Measurements from ENCODE around the gene SIK3.
"Not testable (repeated sequence)": the region's sequence is repeated elsewhere in the genome, so short reads cannot be mapped to it uniquely, and the experiment has no call there.

Gene SIK3

DNA sequence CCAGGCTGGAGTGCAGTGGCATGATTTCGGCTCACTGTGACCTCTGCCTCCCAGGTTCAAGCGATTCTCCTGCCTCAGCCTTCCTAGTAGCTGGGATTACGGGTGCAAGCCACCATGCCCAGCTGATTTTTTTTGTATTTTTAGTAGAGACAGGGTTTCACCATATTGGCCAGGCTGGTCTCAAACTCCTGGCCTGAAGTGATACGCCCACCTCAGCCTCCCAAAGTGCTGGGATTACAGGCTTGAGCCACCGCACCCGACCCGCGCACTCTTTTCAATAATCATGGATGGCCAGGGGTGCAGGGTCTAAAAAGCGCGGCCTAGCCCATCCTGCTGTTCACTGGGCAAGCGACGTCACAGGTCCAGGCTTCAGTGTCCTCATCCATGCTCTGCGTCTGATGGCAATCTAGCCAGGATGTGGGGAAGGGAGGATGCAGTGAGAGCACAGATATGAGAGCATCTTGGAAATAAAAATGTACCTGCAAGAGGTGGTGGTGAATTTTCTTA lies 263.6 kb downstream of the SIK3 start:
- not testable (repeated sequence) for DNase-seq

DNA sequence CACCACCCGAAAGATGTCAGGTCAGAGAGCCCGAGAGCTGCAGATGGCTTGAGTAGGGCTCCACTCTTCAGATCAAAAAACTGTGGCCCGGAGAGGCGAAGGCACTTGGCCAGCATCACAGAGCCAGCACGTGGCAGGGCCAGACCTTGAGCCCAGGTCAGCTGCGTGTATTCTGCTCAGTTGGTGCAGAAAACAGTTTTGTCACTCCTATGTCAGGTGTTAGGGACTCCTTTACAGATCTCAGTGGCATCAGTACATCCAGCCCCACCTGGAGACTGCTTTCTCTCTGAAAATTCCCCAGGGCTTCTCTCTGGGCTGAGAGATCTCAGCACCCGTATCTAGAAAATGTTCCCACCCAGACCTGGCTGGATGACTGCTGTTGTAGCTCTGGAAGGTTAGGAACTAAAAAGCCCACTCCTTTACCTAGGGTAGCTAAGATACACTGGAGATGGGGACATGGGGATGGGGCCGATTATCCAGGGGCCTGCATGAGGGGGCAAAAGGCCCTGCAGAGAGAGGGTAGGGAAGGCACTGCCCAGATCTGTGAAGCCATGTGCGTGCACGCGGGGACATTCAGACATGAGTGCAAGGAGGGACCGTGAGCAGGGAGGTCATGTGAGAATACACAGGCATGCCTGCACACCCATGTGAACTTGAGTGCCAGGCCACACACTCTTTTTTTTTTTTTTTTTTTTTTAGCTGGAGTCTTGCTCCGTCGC lies 264.3 kb downstream of the SIK3 start:
- no peak for DNase-seq

DNA sequence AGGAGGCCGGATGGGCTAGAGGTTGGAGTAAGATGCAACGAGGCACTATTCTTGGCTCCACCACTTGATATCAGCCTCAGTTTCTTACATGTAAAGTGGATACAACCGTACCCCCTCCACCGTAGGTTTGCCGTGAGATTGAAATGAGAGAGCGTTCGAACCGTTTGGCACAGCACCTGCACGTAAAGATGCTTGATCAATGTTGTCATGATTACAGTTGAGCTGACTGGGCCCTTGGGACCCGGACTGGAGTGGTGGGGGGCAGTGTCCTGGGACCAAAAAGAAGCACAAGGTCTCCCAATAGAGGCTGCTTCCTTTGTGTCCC lies 264.8 kb downstream of the SIK3 start:
- no peak for DNase-seq

GRCh38 chr11:116832350-116833290 lies 265.6 kb downstream of the SIK3 start:
- DNase-seq: no peak

DNA sequence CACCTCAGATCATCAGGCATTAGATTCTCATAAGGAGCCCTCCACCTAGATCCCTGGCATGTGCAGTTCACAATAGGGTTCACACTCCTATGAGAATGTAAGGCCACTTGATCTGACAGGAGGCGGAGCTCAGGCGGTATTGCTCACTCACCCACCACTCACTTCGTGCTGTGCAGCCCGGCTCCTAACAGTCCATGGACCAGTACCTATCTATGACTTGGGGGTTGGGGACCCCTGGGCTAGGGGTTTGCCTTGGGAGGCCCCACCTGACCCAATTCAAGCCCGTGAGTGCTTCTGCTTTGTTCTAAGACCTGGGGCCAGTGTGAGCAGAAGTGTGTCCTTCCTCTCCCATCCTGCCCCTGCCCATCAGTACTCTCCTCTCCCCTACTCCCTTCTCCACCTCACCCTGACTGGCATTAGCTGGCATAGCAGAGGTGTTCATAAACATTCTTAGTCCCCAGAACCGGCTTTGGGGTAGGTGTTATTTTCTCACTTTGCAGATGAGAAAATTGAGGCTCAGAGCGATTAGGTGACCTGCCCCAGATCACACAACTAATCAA lies 266.4 kb downstream of the SIK3 start:
- DNase-seq: no peak

DNA sequence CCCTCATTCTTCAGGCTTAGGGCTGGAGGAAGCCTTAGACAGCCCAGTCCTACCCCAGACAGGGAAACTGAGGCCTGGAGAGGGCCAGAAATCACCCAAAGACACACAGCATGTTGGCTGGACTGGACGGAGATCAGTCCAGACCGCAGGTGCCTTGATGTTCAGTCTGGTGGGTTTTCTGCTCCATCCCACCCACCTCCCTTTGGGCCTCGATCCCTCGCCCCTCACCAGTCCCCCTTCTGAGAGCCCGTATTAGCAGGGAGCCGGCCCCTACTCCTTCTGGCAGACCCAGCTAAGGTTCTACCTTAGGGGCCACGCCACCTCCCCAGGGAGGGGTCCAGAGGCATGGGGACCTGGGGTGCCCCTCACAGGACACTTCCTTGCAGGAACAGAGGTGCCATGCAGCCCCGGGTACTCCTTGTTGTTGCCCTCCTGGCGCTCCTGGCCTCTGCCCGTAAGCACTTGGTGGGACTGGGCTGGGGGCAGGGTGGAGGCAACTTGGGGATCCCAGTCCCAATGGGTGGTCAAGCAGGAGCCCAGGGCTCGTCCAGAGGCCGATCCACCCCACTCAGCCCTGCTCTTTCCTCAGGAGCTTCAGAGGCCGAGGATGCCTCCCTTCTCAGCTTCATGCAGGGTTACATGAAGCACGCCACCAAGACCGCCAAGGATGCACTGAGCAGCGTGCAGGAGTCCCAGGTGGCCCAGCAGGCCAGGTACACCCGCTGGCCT lies 267.9 kb downstream of the SIK3 start:
- no peak for DNase-seq

DNA sequence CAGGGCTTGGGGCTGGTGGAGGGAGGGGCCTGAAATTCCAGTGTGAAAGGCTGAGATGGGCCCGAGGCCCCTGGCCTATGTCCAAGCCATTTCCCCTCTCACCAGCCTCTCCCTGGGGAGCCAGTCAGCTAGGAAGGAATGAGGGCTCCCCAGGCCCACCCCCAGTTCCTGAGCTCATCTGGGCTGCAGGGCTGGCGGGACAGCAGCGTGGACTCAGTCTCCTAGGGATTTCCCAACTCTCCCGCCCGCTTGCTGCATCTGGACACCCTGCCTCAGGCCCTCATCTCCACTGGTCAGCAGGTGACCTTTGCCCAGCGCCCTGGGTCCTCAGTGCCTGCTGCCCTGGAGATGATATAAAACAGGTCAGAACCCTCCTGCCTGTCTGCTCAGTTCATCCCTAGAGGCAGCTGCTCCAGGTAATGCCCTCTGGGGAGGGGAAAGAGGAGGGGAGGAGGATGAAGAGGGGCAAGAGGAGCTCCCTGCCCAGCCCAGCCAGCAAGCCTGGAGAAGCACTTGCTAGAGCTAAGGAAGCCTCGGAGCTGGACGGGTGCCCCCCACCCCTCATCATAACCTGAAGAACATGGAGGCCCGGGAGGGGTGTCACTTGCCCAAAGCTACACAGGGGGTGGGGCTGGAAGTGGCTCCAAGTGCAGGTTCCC lies 268.6 kb downstream of the SIK3 start, which contains the start of gene APOC3:
Gene APOC3, plus strand, starts transcription at position 383 of the 659 bp plus-strand sequence. CDS start 676 bp downstream, outside the sequence.
- DNase-seq: no peak

GRCh38 chr11:116828632-116829524 lies 269.4 kb downstream of the SIK3 start:
- no peak for DNase-seq

- DNase-seq: no peak
These were observed 270.8 kb downstream of the SIK3 start for GRCh38 chr11:116827461-116827860.

GRCh38 chr11:116826751-116827431 lies 271.3 kb downstream of the SIK3 start:
- DNase-seq: no peak

GRCh38 chr11:116825854-116826750 lies 272.1 kb downstream of the SIK3 start:
- no peak for DNase-seq

- no peak for DNase-seq
These were observed 272.8 kb downstream of the SIK3 start for GRCh38 chr11:116825434-116825833.

DNA sequence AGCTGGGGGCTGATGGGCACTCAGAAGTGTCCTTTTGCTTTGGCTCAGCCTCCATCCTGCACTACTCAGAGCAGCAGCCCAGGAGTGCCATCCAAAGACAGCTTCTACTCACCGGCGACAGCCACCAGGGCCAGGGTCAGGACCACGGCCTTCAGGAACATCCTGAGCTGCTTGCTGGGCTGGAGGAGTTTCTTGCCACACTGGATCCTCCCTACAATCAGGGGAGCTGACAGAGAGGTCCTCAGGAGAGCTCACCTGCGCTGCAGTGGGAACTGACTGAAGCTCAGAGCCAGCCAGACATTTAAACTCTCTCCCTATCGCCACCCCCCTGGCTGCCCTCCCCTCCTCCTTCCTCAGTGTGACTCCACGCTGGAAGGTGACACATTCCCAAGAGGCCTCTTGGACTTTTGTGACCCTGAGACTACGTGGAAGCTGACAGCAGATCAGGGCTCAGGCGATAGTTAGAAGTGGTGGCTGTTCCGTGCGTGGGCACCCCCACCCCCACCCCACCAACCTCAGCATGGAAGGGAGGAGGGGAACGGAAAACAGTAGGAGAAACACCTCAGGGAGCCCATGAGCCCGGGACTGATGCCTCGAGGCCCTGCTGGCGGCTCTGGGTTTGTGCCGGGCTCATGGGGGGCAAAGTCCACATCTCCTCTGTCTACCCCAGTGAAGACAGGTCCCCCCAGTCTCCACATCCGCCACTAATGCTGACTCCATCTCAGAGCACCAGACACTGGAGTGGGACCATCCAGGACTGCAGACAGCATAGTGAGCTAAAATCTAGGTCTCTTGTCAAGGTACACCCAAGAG lies 275.0 kb downstream of the SIK3 start, which contains the start of gene APOA4:
Gene APOA4, minus strand, starts transcription at position 274 of the 813 bp plus-strand sequence. Its CDS starts 113 bp downstream, at position 161.
- no peak for DNase-seq

DNA sequence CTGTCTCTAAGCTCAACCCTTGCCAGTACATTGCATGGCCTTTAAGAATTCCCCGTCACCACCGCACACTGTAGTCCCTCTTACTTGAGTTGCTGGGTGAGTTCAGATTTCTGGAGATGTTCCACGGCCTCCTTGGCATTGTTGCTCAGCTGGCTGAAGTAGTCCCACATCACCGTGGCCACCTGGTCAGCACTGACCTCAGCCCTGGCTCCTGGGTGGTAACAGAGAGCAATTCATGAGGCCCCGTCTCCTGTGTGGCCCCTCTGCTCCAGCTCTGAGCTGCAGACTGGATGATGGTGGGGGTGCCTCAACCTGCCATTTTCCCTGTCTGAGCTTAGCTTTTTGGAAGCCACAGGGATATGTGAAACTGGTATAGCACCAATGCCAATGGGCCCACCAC lies 275.7 kb downstream of the SIK3 start:
- DNase-seq: no peak

DNA sequence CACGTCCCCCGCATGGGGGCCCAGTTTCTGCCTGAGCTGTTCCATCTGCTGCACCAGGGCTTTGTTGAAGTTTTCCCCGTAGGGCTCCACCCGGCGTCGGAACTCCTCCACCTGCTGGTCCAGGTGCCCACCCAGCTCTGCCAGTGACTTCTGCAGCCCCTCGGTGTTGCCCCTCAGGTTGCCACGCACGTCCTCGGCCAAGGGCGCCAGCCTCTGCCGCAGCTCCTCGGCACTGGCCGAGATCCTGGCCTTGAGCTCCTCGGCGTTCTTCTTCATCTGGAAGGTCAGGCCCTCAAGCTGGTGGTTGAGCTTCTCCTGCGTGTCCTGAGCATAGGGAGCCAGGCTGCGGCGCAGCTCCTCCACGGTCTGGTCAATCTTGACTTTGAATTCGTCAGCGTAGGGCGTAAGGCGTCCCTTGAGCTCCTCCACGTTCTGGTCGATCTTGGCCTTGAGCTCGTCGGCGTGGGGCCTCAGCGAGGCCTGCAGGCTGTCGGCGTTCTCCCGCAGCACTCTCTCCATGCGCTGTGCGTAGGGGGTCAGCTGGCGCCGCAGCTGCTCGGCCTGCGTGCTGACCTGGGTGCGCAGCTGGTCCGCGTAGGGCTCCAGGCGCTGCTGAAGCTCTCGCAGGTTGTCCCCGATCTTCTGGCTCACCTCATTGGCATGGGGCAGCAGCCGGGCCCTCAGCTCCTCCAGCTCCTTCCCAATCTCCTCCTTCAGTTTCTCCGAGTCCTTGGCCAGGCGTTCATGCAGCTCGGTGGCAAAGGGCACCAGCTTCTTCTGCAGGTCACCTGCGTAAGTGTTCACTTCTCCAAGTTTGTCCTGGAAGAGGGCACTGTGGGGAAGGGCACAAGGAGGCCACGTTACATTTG lies 276.9 kb downstream of the SIK3 start:
- DNase-seq: no peak

- no peak for DNase-seq
These were observed 279.2 kb downstream of the SIK3 start for GRCh38 chr11:116819049-116819448.

GRCh38 chr11:116814502-116814901 lies 283.7 kb downstream of the SIK3 start:
- no peak for DNase-seq

All from NCI-H510A (cell line).